Neural cell (in vitro differentiated cells): ENCODE results near the gene GNG12. TPM values are rescaled to one million over a fixed set of nuclear protein-coding genes. Genes with fewer than 3 reads are reported as not detected.

ENCODE experiments used
- H2AFZ ChIP-seq: fragments of 200-600, 300-800 bp; sonication (generic), shearing (Covaris generic); 2 replicates; pipeline ENCODE4 v1.6.0; 2014; ENCODE audit warnings: low read depth, mild to moderate bottlenecking, antibody characterized with exemption, low read length, moderate library complexity
- H3F3A ChIP-seq: fragments of 200-600 bp; shearing (Covaris generic); 2 replicates; pipeline ENCODE4 v1.6.1; 2016; ENCODE audit warnings: mild to moderate bottlenecking, moderate library complexity, mixed read lengths, antibody characterized with exemption, low read length; ENCODE audit not compliant: insufficient read depth, poor library complexity, severe bottlenecking
- H3K27ac ChIP-seq: fragments of 200-600, 300-800 bp; sonication (generic), shearing (Covaris generic); 2 replicates; pipeline ENCODE4 v1.5.1; 2014; ENCODE audit warnings: mild to moderate bottlenecking, low read length, moderate library complexity
- H3K27me3 ChIP-seq: fragments of 300-800, 200-600 bp; sonication (generic), shearing (Covaris generic); 2 replicates; pipeline ENCODE4 v1.6.0; 2014; ENCODE audit warnings: mild to moderate bottlenecking, low read depth, low read length, moderate library complexity; ENCODE audit not compliant: insufficient read depth
- H3K36me3 ChIP-seq: fragments of 300-800, 200-600 bp; sonication (generic), shearing (Covaris generic); 2 replicates; pipeline ENCODE4 v1.5.1; 2014; ENCODE audit warnings: mild to moderate bottlenecking, antibody characterized with exemption, low read length, moderate library complexity; ENCODE audit not compliant: insufficient read depth
- H3K4me2 ChIP-seq: fragments of 300-800, 200-600 bp; sonication (generic), shearing (Covaris generic); 2 replicates; pipeline ENCODE4 v1.6.0; 2014; ENCODE audit warnings: mild to moderate bottlenecking, low read length
- H3K4me3 ChIP-seq: fragments of 300-800, 200-600 bp; sonication (generic), shearing (Covaris generic); 2 replicates; pipeline ENCODE4 v1.5.1; 2014; ENCODE audit warnings: mild to moderate bottlenecking, low read length, moderate library complexity
- H3K79me2 ChIP-seq: fragments of 200-600 bp; shearing (Covaris generic); replicated peaks from 2 replicates; pipeline ENCODE4 v1.6.0; 2014; ENCODE audit warnings: mild to moderate bottlenecking, low read length, moderate library complexity; ENCODE audit not compliant: insufficient read depth
- H3K9ac ChIP-seq: fragments of 300-800, 200-600 bp; sonication (generic), shearing (Covaris generic); 2 replicates; pipeline ENCODE4 v1.6.1; 2016; ENCODE audit warnings: mild to moderate bottlenecking, low read length, mixed read lengths
- H3K9me2 ChIP-seq: fragments of 200-600 bp; shearing (Covaris generic); 2 replicates; pipeline ENCODE4 v1.6.1; 2016; ENCODE audit warnings: mild to moderate bottlenecking, low read length, mixed read lengths; ENCODE audit not compliant: insufficient read depth
- H3K9me3 ChIP-seq: fragments of 200-600, 300-800 bp; sonication (generic), shearing (Covaris generic); 2 replicates; pipeline ENCODE4 v1.6.1; 2016; ENCODE audit warnings: mild to moderate bottlenecking, mixed run types, low read length, moderate library complexity, mixed read lengths
- H4K20me1 ChIP-seq: fragments of 200-600 bp; shearing (Covaris generic); 2 replicates; pipeline ENCODE4 v1.6.1; 2016; ENCODE audit warnings: mild to moderate bottlenecking, mixed run types; ENCODE audit not compliant: insufficient read depth
- EP300 ChIP-seq: fragments of 450-650 bp; conservative IDR thresholded peaks from 2 replicates; pipeline ENCODE4 v1.6.1; 2014; ENCODE audit warnings: antibody characterized with exemption, mild to moderate bottlenecking, moderate library complexity; ENCODE audit not compliant: poor library complexity, severe bottlenecking
- EZH2 ChIP-seq: fragments of 200-600, 300-800 bp; shearing (Covaris generic), sonication (generic); IDR thresholded peaks from 2 replicates; pipeline ENCODE4 v1.6.1; 2014; ENCODE audit warnings: antibody characterized with exemption, low read length, borderline replicate concordance, mild to moderate bottlenecking; ENCODE audit not compliant: insufficient read depth, poor library complexity, severe bottlenecking
- MXI1 ChIP-seq: fragments of 450-650 bp; conservative IDR thresholded peaks from 2 replicates; pipeline ENCODE4 v1.6.1; 2014; ENCODE audit warnings: antibody characterized with exemption, mild to moderate bottlenecking; ENCODE audit not compliant: poor library complexity, severe bottlenecking
- POLR2AphosphoS5 ChIP-seq: IDR thresholded peaks from 2 replicates; pipeline ENCODE4 v1.6.1; 2012
- RAD21 ChIP-seq: fragments of 450-650 bp; conservative IDR thresholded peaks from 2 replicates; pipeline ENCODE4 v1.6.1; 2014; ENCODE audit warnings: antibody characterized with exemption, mild to moderate bottlenecking, moderate library complexity
- SMC3 ChIP-seq: fragments of 450-650 bp; conservative IDR thresholded peaks from 2 replicates; pipeline ENCODE4 v1.6.1; 2014; ENCODE audit warnings: antibody characterized with exemption, mild to moderate bottlenecking, moderate library complexity; ENCODE audit not compliant: poor library complexity
- TAF1 ChIP-seq: IDR thresholded peaks from 2 replicates; pipeline ENCODE4 v1.6.1; 2012; ENCODE audit warnings: low read depth
- polyA plus RNA-seq: library from polyadenylated mRNA; depleted of rRNA; stranded (reverse); fragments of >200 nt; gene quantifications from 2 replicates; pipeline ENCODE4 v1.2.3, GENCODE V29; 2014
- TF ChIP-seq, protein P1 (sequence below): IDR thresholded peaks from 2 replicates; pipeline ENCODE4 v1.6.1; 2012; ENCODE audit warnings: borderline replicate concordance
- TF ChIP-seq, protein P2 (sequence below): fragments of 450-650 bp; IDR thresholded peaks from 2 replicates; pipeline ENCODE4 v1.5.1; 2014; ENCODE audit warnings: antibody characterized with exemption, mild to moderate bottlenecking, moderate library complexity; ENCODE audit not compliant: poor library complexity, severe bottlenecking

The GNG12 gene
- polyA plus RNA-seq, 1 donor from 2014 or later: 0.35 TPM

DNA sequence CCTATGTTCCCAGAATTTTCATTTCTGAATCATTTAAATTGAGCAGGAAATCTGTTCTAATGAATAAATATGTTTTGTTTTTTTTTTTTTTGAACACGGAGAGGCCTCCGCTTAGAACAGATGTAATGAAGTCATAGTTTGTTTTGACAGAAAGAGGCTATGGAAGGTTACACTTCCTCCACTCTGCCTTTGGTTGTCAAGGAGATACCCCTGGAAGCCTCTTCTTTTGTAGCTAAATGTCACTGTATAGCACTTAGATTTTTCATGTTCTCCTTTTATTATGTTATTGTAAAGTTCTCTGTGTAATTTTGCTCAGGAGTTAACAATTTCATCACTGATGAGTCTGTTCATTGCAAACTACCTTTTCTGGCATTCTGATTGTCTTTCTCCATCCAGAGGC lies 22.7 kb upstream of the GNG12 start:
- peak overlapping the region; percentile 64 for H3K9ac ChIP-seq
- H3K4me3 ChIP-seq: peak overlapping the region; percentile 36
- no peaks in the 10 kb centered on the region for H3K79me2 ChIP-seq
- no peak overlapping the region for H2AFZ ChIP-seq
- H3K4me2 ChIP-seq: peak overlapping the region; percentile 60
- peaks cover 15% of the 10 kb centered on the region for H3F3A ChIP-seq
- H3K27me3 ChIP-seq: no peaks in the 10 kb centered on the region
- TF ChIP-seq, protein P1, sequence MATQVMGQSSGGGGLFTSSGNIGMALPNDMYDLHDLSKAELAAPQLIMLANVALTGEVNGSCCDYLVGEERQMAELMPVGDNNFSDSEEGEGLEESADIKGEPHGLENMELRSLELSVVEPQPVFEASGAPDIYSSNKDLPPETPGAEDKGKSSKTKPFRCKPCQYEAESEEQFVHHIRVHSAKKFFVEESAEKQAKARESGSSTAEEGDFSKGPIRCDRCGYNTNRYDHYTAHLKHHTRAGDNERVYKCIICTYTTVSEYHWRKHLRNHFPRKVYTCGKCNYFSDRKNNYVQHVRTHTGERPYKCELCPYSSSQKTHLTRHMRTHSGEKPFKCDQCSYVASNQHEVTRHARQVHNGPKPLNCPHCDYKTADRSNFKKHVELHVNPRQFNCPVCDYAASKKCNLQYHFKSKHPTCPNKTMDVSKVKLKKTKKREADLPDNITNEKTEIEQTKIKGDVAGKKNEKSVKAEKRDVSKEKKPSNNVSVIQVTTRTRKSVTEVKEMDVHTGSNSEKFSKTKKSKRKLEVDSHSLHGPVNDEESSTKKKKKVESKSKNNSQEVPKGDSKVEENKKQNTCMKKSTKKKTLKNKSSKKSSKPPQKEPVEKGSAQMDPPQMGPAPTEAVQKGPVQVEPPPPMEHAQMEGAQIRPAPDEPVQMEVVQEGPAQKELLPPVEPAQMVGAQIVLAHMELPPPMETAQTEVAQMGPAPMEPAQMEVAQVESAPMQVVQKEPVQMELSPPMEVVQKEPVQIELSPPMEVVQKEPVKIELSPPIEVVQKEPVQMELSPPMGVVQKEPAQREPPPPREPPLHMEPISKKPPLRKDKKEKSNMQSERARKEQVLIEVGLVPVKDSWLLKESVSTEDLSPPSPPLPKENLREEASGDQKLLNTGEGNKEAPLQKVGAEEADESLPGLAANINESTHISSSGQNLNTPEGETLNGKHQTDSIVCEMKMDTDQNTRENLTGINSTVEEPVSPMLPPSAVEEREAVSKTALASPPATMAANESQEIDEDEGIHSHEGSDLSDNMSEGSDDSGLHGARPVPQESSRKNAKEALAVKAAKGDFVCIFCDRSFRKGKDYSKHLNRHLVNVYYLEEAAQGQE: peak; percentile 26
- no peak for TF ChIP-seq SMC3
- TF ChIP-seq, protein P2, sequence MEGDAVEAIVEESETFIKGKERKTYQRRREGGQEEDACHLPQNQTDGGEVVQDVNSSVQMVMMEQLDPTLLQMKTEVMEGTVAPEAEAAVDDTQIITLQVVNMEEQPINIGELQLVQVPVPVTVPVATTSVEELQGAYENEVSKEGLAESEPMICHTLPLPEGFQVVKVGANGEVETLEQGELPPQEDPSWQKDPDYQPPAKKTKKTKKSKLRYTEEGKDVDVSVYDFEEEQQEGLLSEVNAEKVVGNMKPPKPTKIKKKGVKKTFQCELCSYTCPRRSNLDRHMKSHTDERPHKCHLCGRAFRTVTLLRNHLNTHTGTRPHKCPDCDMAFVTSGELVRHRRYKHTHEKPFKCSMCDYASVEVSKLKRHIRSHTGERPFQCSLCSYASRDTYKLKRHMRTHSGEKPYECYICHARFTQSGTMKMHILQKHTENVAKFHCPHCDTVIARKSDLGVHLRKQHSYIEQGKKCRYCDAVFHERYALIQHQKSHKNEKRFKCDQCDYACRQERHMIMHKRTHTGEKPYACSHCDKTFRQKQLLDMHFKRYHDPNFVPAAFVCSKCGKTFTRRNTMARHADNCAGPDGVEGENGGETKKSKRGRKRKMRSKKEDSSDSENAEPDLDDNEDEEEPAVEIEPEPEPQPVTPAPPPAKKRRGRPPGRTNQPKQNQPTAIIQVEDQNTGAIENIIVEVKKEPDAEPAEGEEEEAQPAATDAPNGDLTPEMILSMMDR: peak; percentile 8
- peak; percentile 67 for TF ChIP-seq POLR2AphosphoS5
- TF ChIP-seq EP300: peak; percentile 87
- H3K27ac ChIP-seq: peak overlapping the region; percentile 94
- H3K9me2 ChIP-seq: no peaks in the 10 kb centered on the region
- H3K9me3 ChIP-seq: no peaks in the 10 kb centered on the region
- no peaks in the 10 kb centered on the region for H4K20me1 ChIP-seq
- no peaks in the 10 kb centered on the region for H3K36me3 ChIP-seq

GRCh38 chr1:67855444-67855843 lies 22.2 kb upstream of the GNG12 start:
- H3K79me2 ChIP-seq: no peaks in the 10 kb centered on the region
- no peaks in the 10 kb centered on the region for H3K36me3 ChIP-seq
- no peaks in the 10 kb centered on the region for H3K9me2 ChIP-seq
- H3K4me2 ChIP-seq: peak overlapping the region; percentile 25
- no peaks in the 10 kb centered on the region for H3K27me3 ChIP-seq
- no peak for TF ChIP-seq SMC3
- TF ChIP-seq TAF1: no peak
- no peak for TF ChIP-seq EP300
- no peak for TF ChIP-seq MXI1
- TF ChIP-seq, protein P2: no peak
- TF ChIP-seq, protein P1: no peak
- TF ChIP-seq EZH2: no peak
- no peak for TF ChIP-seq RAD21
- TF ChIP-seq POLR2AphosphoS5: no peak
- H3K27ac ChIP-seq: peak overlapping the region; percentile 94
- peak overlapping the region; percentile 59 for H3K9ac ChIP-seq
- peaks cover 15% of the 10 kb centered on the region for H3F3A ChIP-seq
- no peaks in the 10 kb centered on the region for H3K9me3 ChIP-seq
- no peaks in the 10 kb centered on the region for H4K20me1 ChIP-seq
- peak overlapping the region; percentile 27 for H3K4me3 ChIP-seq
- peak overlapping the region; percentile 4 for H2AFZ ChIP-seq
